ENCODE measurements around the gene KCNJ11.

GRCh38 chr11:17391493-17392355 lies 3.3 kb upstream of the KCNJ11 start:
- no peak for TF ChIP-seq EZH2 (IDR thresholded peaks at IDR 0.05; ENCODE audit: borderline replicate concordance, low read length)
- TF ChIP-seq, protein P1, sequence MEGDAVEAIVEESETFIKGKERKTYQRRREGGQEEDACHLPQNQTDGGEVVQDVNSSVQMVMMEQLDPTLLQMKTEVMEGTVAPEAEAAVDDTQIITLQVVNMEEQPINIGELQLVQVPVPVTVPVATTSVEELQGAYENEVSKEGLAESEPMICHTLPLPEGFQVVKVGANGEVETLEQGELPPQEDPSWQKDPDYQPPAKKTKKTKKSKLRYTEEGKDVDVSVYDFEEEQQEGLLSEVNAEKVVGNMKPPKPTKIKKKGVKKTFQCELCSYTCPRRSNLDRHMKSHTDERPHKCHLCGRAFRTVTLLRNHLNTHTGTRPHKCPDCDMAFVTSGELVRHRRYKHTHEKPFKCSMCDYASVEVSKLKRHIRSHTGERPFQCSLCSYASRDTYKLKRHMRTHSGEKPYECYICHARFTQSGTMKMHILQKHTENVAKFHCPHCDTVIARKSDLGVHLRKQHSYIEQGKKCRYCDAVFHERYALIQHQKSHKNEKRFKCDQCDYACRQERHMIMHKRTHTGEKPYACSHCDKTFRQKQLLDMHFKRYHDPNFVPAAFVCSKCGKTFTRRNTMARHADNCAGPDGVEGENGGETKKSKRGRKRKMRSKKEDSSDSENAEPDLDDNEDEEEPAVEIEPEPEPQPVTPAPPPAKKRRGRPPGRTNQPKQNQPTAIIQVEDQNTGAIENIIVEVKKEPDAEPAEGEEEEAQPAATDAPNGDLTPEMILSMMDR (IDR thresholded peaks at IDR 0.05; ENCODE audit: low read length), result no peak

All from OCI-LY1 (cell line).